Transverse colon (tissue), 4 donors: ENCODE measurements around the gene CAND2. TPM values are rescaled to one million over a fixed set of nuclear protein-coding genes. Genes with fewer than 3 reads are reported as not detected.

Experiments used
- DNase-seq: peaks from one replicate; pipeline ENCODE4 v3.0.0-alpha.2; 2019
- H3K27ac ChIP-seq, 4 donors: fragments of 200-600 bp; sonication (generic); 2 replicates each; pipeline ENCODE4 v1.5.1; 2016 to 2018; ENCODE audit warnings: inconsistent platforms in 4 of 4
- H3K27me3 ChIP-seq: fragments of 200-600 bp; sonication (generic); 2 replicates; pipeline ENCODE4 v1.5.1; 2017; ENCODE audit warnings: inconsistent platforms
- H3K36me3 ChIP-seq, 4 donors: fragments of 200-600 bp; sonication (generic); 2 replicates each; pipeline ENCODE4 v1.5.1; 2017 to 2019; ENCODE audit warnings: inconsistent platforms in 4 of 4
- H3K4me1 ChIP-seq, 4 donors: fragments of 200-600 bp; sonication (generic); 2 replicates each; pipeline ENCODE4 v1.5.1; 2017 to 2020; ENCODE audit warnings: inconsistent platforms in 4 of 4
- H3K4me3 ChIP-seq, 4 donors: fragments of 200-600 bp; sonication (generic); 1 replicate in 1 of 4; 2 replicates in 3 of 4; pipeline versions ENCODE4 v1.5.1 to v1.6.1; 2017 to 2019; ENCODE audit warnings: inconsistent platforms in 4 of 4
- H3K9me3 ChIP-seq, 2 donors: fragments of 200-600 bp; sonication (generic); 2 replicates each; pipeline ENCODE4 v1.5.1; 2017 to 2019; ENCODE audit warnings: inconsistent platforms in 2 of 2
- CTCF ChIP-seq, 5 experiments: fragments of 200-600 bp in 3 of 5; fragments of 450-650 bp in 2 of 5; sonication (generic) in 3 of 5; IDR thresholded peaks; 1 replicate in 2 of 5; 2 replicates in 3 of 5; pipeline ENCODE4 v1.5.1; 2016 to 2017; ENCODE audit warnings: antibody characterized with exemption in 5 of 5, inconsistent platforms in 3 of 5, mild to moderate bottlenecking in 2 of 5, moderate library complexity in 1 of 5
- EP300 ChIP-seq: sonication (generic); formaldehyde crosslinking; IDR thresholded peaks from one replicate; pipeline ENCODE4 v1.6.1; 2017; ENCODE audit warnings: antibody characterized with exemption, low read depth
- POLR2A ChIP-seq: fragments of 450-650 bp; IDR thresholded peaks from one replicate; pipeline ENCODE4 v1.6.1; 2016; ENCODE audit warnings: antibody characterized with exemption, mild to moderate bottlenecking, moderate library complexity
- POLR2AphosphoS5 ChIP-seq, 3 donors: sonication (generic); formaldehyde crosslinking; IDR thresholded peaks; one replicate each; pipeline ENCODE4 v1.6.1; 2016; ENCODE audit warnings: antibody characterized with exemption in 3 of 3
- WGBS, 2 donors: methylation state at CpG; one replicate each; pipeline ENCODE4 v1.1.5; 2018; ENCODE audit warnings: low coverage in 1 of 2; 5-methylcytosine and 5-hydroxymethylcytosine counted together
- in situ Hi-C, 4 donors: fragments of 200-750 bp; cut with MboI; loops; one replicate each; pipeline versions ENCODE4 v1.15.0 to v1.15.1; 2017; ENCODE audit warnings: low sequenced_read_pairs in 3 of 4, low pct_ligation_motif_present in 1 of 4, low pct_unique_long_range_greater_than_20kb in 1 of 4
- intact Hi-C: fragments of 100-400 bp; cut with DNase I; formaldehyde crosslinking; loops from one replicate; pipeline ENCODE4 v1.15.1; 2023; ENCODE audit warnings: low total_unique reads
- total RNA-seq, 4 donors: library from RNA; depleted of rRNA; stranded (reverse); fragments of >200 nt; gene quantifications; one replicate each; pipeline ENCODE4 v1.1.0, GENCODE V29; 2016

The CAND2 gene
- total RNA-seq, 4 donors from 2014 or later, result 2.7 to 18.3 (median 9.7) TPM

- intact Hi-C loops (no loop called here), in situ Hi-C loops (no loop called here)
- Histone ChIP-seq H3K27me3 (no peaks in the 10 kb centered on the region), H3K4me3 (no peak overlapping the region), H3K4me1 (no peaks in the 10 kb centered on the region), H3K27ac (no peak overlapping the region), H3K9me3 (no peaks in the 10 kb centered on the region), H3K36me3 (no peaks in the 10 kb centered on the region)
- DNase-seq, result no peak
- 20 to 63% methylated on average over 3 to 5 of the region's 5 CpGs for WGBS, 2 donors
- TF ChIP-seq EP300 (no peak), POLR2A (no peak), CTCF (IDR thresholded peaks at IDR 0.05) (no peak), POLR2AphosphoS5 (IDR thresholded peaks at IDR 0.05) (no peak)
These were observed 22.3 kb downstream of the CAND2 start for GRCh38 chr3:12818773-12819172.

GRCh38 chr3:12822725-12823373 lies 26.4 kb downstream of the CAND2 start:
- H3K36me3 ChIP-seq, result no peaks in the 10 kb centered on the region
- H3K9me3 ChIP-seq, result no peaks in the 10 kb centered on the region
- WGBS, 2 donors, result 53 to 57% methylated on average over 5 to 8 of the region's 8 CpGs
- TF ChIP-seq CTCF (IDR thresholded peaks at IDR 0.05), result peak in 2 of 5 experiments; percentile 7 to 23
- no peak for TF ChIP-seq EP300
- no peak for TF ChIP-seq POLR2AphosphoS5 (IDR thresholded peaks at IDR 0.05)
- TF ChIP-seq POLR2A, result no peak
- no peaks in the 10 kb centered on the region for H3K27me3 ChIP-seq
- in situ Hi-C loops (no loop called here), intact Hi-C loops (no loop called here)
- no peak overlapping the region for H3K4me3 ChIP-seq
- no peak overlapping the region for H3K27ac ChIP-seq
- DNase-seq, result no peak
- no peaks in the 10 kb centered on the region for H3K4me1 ChIP-seq

- Histone ChIP-seq H3K4me1 (no peaks in the 10 kb centered on the region), H3K27ac (no peak overlapping the region), H3K9me3 (no peaks in the 10 kb centered on the region), H3K4me3 (no peak overlapping the region), H3K27me3 (no peaks in the 10 kb centered on the region), H3K36me3 (no peaks in the 10 kb centered on the region)
- in situ Hi-C loops (no loop called here), intact Hi-C loops (no loop called here)
- DNase-seq, result no peak
- 82 to 88% methylated on average over 2 to 7 of the region's 7 CpGs for WGBS, 2 donors
- TF ChIP-seq EP300 (no peak), POLR2A (no peak), POLR2AphosphoS5 (IDR thresholded peaks at IDR 0.05) (no peak), CTCF (IDR thresholded peaks at IDR 0.05) (no peak)
These were observed 27.8 kb downstream of the CAND2 start for GRCh38 chr3:12824299-12824698.

GRCh38 chr3:12825156-12825555 lies 28.7 kb downstream of the CAND2 start:
- Histone ChIP-seq H3K4me1 (no peaks in the 10 kb centered on the region), H3K9me3 (no peaks in the 10 kb centered on the region), H3K36me3 (no peaks in the 10 kb centered on the region), H3K4me3 (no peak overlapping the region), H3K27me3 (no peaks in the 10 kb centered on the region), H3K27ac (no peak overlapping the region)
- 74 to 100% methylated on average over 1 to 8 of the region's 8 CpGs for WGBS, 2 donors
- intact Hi-C loops, result no loop called here
- TF ChIP-seq CTCF (IDR thresholded peaks at IDR 0.05) (no peak), POLR2AphosphoS5 (IDR thresholded peaks at IDR 0.05) (no peak), EP300 (no peak), POLR2A (no peak)
- DNase-seq, result no peak
- in situ Hi-C loops, result no loop called here
